HEK293 (cell line): ENCODE results near the gene GP1BB.

ENCODE experiments used
- CTCF ChIA-PET: fragments of 350-600 bp; formaldehyde crosslinking; extraction: SDS; loops from one replicate; lab custom pipeline; 2021; ENCODE audit warnings: antibody characterized with exemption; lab: Yijun Ruan, JAX
- POLR2A ChIA-PET: fragments of 300-600 bp; formaldehyde crosslinking; extraction: SDS; loops from one replicate; lab custom pipeline; 2020; ENCODE audit warnings: antibody characterized with exemption, inconsistent platforms; lab: Yijun Ruan, JAX
- H3K27ac ChIP-seq: fragments of 200-500 bp; sonication (Bioruptor generic); 2 replicates; pipeline ENCODE4 v1.5.1; 2014; ENCODE audit warnings: low read depth, low read length, control low read depth, inconsistent platforms; ENCODE audit errors: extremely low read depth
- H3K36me3 ChIP-seq, 2 experiments: fragments of 200-500 bp in 1 of 2; sonication (Bioruptor generic) in 1 of 2; 1 replicate in 1 of 2; 2 replicates in 1 of 2; pipeline ENCODE4 v1.5.1; 2014 to 2017; ENCODE audit warnings: inconsistent platforms in 2 of 2, low read length in 2 of 2; ENCODE audit not compliant: control insufficient read depth in 2 of 2, insufficient read depth in 1 of 2
- H3K4me1 ChIP-seq: fragments of 200-500 bp; sonication (Bioruptor generic); 2 replicates; pipeline ENCODE4 v1.5.1; 2014; ENCODE audit warnings: mild to moderate bottlenecking, low read length, inconsistent platforms; ENCODE audit not compliant: control insufficient read depth, insufficient read depth
- H3K4me3 ChIP-seq: 2 replicates; pipeline ENCODE4 v1.5.1; 2011; ENCODE audit warnings: low read depth, mild to moderate bottlenecking, control low read depth, low read length, moderate library complexity
- H3K9me3 ChIP-seq: fragments of 200-500 bp; sonication (Bioruptor generic); 2 replicates; pipeline ENCODE4 v1.5.1; 2014; ENCODE audit warnings: low read depth, low read length, inconsistent platforms; ENCODE audit not compliant: control insufficient read depth, insufficient read depth
- GLI2 ChIP-seq: fragments of 450-650 bp; formaldehyde crosslinking; IDR thresholded peaks from 2 replicates; pipeline ENCODE4; 2017; ENCODE audit warnings: missing biosample characterization, missing genetic modification characterization, low read depth, borderline replicate concordance
- PBX3 ChIP-seq: sonication (generic); formaldehyde crosslinking; IDR thresholded peaks from 2 replicates; pipeline ENCODE4 v1.8.1; 2022; ENCODE audit warnings: mild to moderate bottlenecking, moderate library complexity, missing genetic modification reagents
- PRDM2 ChIP-seq: fragments of 450-650 bp; formaldehyde crosslinking; IDR thresholded peaks from 2 replicates; pipeline ENCODE4 v1.5.1; 2016; ENCODE audit warnings: missing biosample characterization, missing genetic modification characterization, borderline replicate concordance
- REPIN1 ChIP-seq: fragments of 450-650 bp; formaldehyde crosslinking; IDR thresholded peaks from 2 replicates; pipeline ENCODE4 v1.5.1; 2017; ENCODE audit warnings: missing biosample characterization, missing genetic modification characterization, low read depth
- SP2 ChIP-seq: fragments of 450-650 bp; formaldehyde crosslinking; IDR thresholded peaks from 2 replicates; pipeline ENCODE4 v1.5.1; 2016; ENCODE audit warnings: missing biosample characterization, missing genetic modification characterization
- SP7 ChIP-seq: fragments of 450-650 bp; formaldehyde crosslinking; IDR thresholded peaks from 2 replicates; pipeline ENCODE4 v1.5.1; 2016; ENCODE audit warnings: missing biosample characterization, missing genetic modification characterization
- ZBTB1 ChIP-seq: fragments of 450-650 bp; formaldehyde crosslinking; IDR thresholded peaks from 2 replicates; pipeline ENCODE4 v1.5.1; 2016; ENCODE audit warnings: missing biosample characterization, missing genetic modification characterization
- ZBTB21 ChIP-seq: fragments of 450-650 bp; formaldehyde crosslinking; IDR thresholded peaks from 2 replicates; pipeline ENCODE4 v1.5.1; 2017; ENCODE audit warnings: missing biosample characterization, missing genetic modification characterization
- ZFP69B ChIP-seq: fragments of 450-650 bp; formaldehyde crosslinking; IDR thresholded peaks from 2 replicates; pipeline ENCODE4 v1.5.1; 2016; ENCODE audit warnings: missing biosample characterization, missing genetic modification characterization
- ZIC2 ChIP-seq: fragments of 450-650 bp; formaldehyde crosslinking; IDR thresholded peaks from 2 replicates; pipeline ENCODE4 v1.5.1; 2016; ENCODE audit warnings: missing biosample characterization, missing genetic modification characterization
- ZNF140 ChIP-seq: fragments of 450-650 bp; formaldehyde crosslinking; IDR thresholded peaks from 2 replicates; pipeline ENCODE4 v1.5.1; 2016; ENCODE audit warnings: missing biosample characterization, missing genetic modification characterization
- ZNF155 ChIP-seq: fragments of 450-650 bp; formaldehyde crosslinking; IDR thresholded peaks from 2 replicates; pipeline ENCODE4 v1.5.1; 2016; ENCODE audit warnings: missing biosample characterization, missing genetic modification characterization
- ZNF174 ChIP-seq: fragments of 450-650 bp; formaldehyde crosslinking; IDR thresholded peaks from 2 replicates; pipeline ENCODE4 v1.5.0; 2017; ENCODE audit warnings: missing biosample characterization, mild to moderate bottlenecking, missing genetic modification characterization
- ZNF2 ChIP-seq: fragments of 450-650 bp; formaldehyde crosslinking; IDR thresholded peaks from 2 replicates; pipeline ENCODE4 v1.5.1; 2016; ENCODE audit warnings: missing biosample characterization, missing genetic modification characterization
- ZNF311 ChIP-seq: fragments of 450-650 bp; formaldehyde crosslinking; IDR thresholded peaks from 2 replicates; pipeline ENCODE4 v1.5.1; 2017; ENCODE audit warnings: missing biosample characterization, missing genetic modification characterization, borderline replicate concordance
- ZNF350 ChIP-seq: fragments of 450-650 bp; formaldehyde crosslinking; IDR thresholded peaks from 2 replicates; pipeline ENCODE4 v1.5.0; 2017; ENCODE audit warnings: missing biosample characterization, mild to moderate bottlenecking, missing genetic modification characterization
- ZNF391 ChIP-seq: fragments of 450-650 bp; formaldehyde crosslinking; IDR thresholded peaks from 2 replicates; pipeline ENCODE4 v1.5.1; 2016; ENCODE audit warnings: low read depth, missing biosample characterization, missing genetic modification characterization, borderline replicate concordance
- ZNF433 ChIP-seq: fragments of 450-650 bp; formaldehyde crosslinking; IDR thresholded peaks from 2 replicates; pipeline ENCODE4 v1.5.1; 2016; ENCODE audit warnings: missing biosample characterization, missing genetic modification characterization, low read depth
- ZNF629 ChIP-seq: fragments of 450-650 bp; formaldehyde crosslinking; IDR thresholded peaks from 2 replicates; pipeline ENCODE4 v1.5.1; 2017; ENCODE audit warnings: missing biosample characterization, missing genetic modification characterization
- ZNF660 ChIP-seq: fragments of 450-650 bp; IDR thresholded peaks from 2 replicates; pipeline ENCODE4 v1.5.1; 2018; ENCODE audit warnings: missing biosample characterization, mild to moderate bottlenecking, missing genetic modification characterization
- ZNF701 ChIP-seq: fragments of 450-650 bp; formaldehyde crosslinking; IDR thresholded peaks from 2 replicates; pipeline ENCODE4 v1.5.1; 2016; ENCODE audit warnings: missing biosample characterization, missing genetic modification characterization
- ZNF768 ChIP-seq: fragments of 450-650 bp; formaldehyde crosslinking; IDR thresholded peaks from 2 replicates; pipeline ENCODE4 v1.5.1; 2018; ENCODE audit warnings: missing biosample characterization, mild to moderate bottlenecking, missing genetic modification characterization
- ZNF830 ChIP-seq: fragments of 450-650 bp; IDR thresholded peaks from 2 replicates; pipeline ENCODE4 v1.5.0; 2018; ENCODE audit warnings: missing biosample characterization, missing genetic modification characterization, low read depth, mild to moderate bottlenecking, moderate library complexity
- ZSCAN30 ChIP-seq: fragments of 450-650 bp; IDR thresholded peaks from 2 replicates; pipeline ENCODE4 v1.5.1; 2018; ENCODE audit warnings: missing biosample characterization, mild to moderate bottlenecking, missing genetic modification characterization, moderate library complexity
- TF ChIP-seq, protein P1 (sequence below): fragments of 450-650 bp; formaldehyde crosslinking; IDR thresholded peaks from 2 replicates; pipeline ENCODE4 v1.5.1; 2017; ENCODE audit warnings: missing biosample characterization, missing genetic modification characterization
- TF ChIP-seq, protein P2 (sequence below): fragments of 450-650 bp; formaldehyde crosslinking; IDR thresholded peaks from 2 replicates; pipeline ENCODE4 v1.5.1; 2016; ENCODE audit warnings: missing biosample characterization, missing genetic modification characterization

Gene GP1BB

DNA sequence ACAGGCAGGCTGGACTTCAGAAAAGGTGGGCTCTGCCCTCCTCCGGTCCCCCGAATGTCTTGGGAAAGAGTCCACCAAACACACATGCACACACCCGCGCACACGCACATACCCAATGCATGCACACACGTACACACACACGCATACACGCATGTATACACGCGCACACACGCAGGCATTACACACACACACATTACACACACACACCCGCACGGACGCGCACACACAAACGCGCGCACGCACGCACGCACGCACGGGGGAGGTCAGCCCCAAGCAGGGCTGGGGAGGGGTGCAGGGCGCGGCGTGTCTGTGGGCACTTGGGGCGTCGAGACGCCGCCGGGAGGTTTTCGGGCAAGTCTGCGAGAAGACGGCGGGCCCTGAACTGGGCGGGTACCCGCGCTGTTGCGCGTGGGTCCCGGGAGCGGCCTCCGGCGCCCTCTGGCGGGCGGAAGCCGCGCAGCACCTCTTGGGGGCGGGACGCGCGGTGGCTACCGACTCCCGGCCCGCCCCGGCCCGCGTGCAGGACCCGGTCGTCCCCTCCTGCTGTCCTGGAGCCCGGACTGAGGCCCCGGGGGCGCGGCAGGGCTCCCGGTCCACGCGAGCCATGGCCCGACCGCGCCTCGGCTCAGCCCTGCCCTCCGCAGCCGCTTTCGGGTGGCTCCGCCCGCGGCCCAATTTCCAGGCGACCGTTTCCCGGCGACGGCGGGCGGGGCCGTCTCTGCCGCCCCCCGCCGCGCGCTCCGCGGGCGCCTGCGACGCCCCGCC lies 5.5 kb upstream of the GP1BB start:
- peak overlapping the region; percentile 44 for H3K4me3 ChIP-seq
- no peaks in the 10 kb centered on the region for H3K9me3 ChIP-seq
- CTCF ChIA-PET, result interaction anchor here (1.1 to 1.9 kb wide), 4 partner anchors 12 to 185 kb away, joined by 3 to 11 read pairs (median 6); no protein-coding TSS in a partner anchor
- no peak overlapping the region; the same call in 1 of the 2 replicates for H3K27ac ChIP-seq
- POLR2A ChIA-PET, result interaction anchor here (0.9 to 1.0 kb wide), 3 partner anchors 12 to 238 kb away, joined by 3 to 4 read pairs (median 3); partner anchors contain the start of gene CDC45
- no peaks in the 10 kb centered on the region; the same call in 1 of the 2 replicates for H3K4me1 ChIP-seq
- peaks cover 0 to 35% of the 10 kb centered on the region in 2 experiments; a peak in 1 of 3 replicates for H3K36me3 ChIP-seq
- no peak for TF ChIP-seq ZNF155 (tag by site-specific recombination)
- no peak for TF ChIP-seq ZNF391
- TF ChIP-seq ZNF311 (tag by site-specific recombination), result no peak; the same call in 1 of the 2 replicates
- TF ChIP-seq ZNF768, result no peak
- peak; percentile 26; the same call in 1 of the 2 replicates for TF ChIP-seq ZIC2 (tag by site-specific recombination)
- peak; percentile 65 for TF ChIP-seq ZFP69B
- TF ChIP-seq GLI2 (tag by site-specific recombination), result no peak
- no peak for TF ChIP-seq ZNF140
- no peak for TF ChIP-seq ZNF350 (tag by site-specific recombination)
- TF ChIP-seq, protein P1, sequence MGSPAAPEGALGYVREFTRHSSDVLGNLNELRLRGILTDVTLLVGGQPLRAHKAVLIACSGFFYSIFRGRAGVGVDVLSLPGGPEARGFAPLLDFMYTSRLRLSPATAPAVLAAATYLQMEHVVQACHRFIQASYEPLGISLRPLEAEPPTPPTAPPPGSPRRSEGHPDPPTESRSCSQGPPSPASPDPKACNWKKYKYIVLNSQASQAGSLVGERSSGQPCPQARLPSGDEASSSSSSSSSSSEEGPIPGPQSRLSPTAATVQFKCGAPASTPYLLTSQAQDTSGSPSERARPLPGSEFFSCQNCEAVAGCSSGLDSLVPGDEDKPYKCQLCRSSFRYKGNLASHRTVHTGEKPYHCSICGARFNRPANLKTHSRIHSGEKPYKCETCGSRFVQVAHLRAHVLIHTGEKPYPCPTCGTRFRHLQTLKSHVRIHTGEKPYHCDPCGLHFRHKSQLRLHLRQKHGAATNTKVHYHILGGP (tag by site-specific recombination), result no peak
- TF ChIP-seq SP2, result peak; percentile 31; the same call in 1 of the 2 replicates
- TF ChIP-seq PRDM2 (tag by site-specific recombination), result no peak
- 0 out of 2 replicates have a peak, but pooled peaks have one; percentile 35 for TF ChIP-seq PBX3 (CRISPR knock-in tag)
- peak; percentile 89 for TF ChIP-seq ZNF2 (tag by site-specific recombination)
- peak; percentile 69 for TF ChIP-seq SP7 (tag by site-specific recombination)
- no peak for TF ChIP-seq ZNF629 (tag by site-specific recombination)
- no peak for TF ChIP-seq ZNF830
- peak; percentile 71; the same call in 1 of the 2 replicates for TF ChIP-seq ZNF660
- 0 out of 2 replicates have a peak, but pooled peaks have one; percentile 48 for TF ChIP-seq ZNF701 (tag by site-specific recombination)
- no peak for TF ChIP-seq ZBTB21 (tag by site-specific recombination)
- no peak for TF ChIP-seq REPIN1
- TF ChIP-seq ZBTB1 (tag by site-specific recombination), result no peak
- TF ChIP-seq ZSCAN30 (tag by site-specific recombination), result peak; percentile 90
- no peak for TF ChIP-seq ZNF174 (tag by site-specific recombination)
- TF ChIP-seq ZNF433, result no peak
- TF ChIP-seq, protein P2, sequence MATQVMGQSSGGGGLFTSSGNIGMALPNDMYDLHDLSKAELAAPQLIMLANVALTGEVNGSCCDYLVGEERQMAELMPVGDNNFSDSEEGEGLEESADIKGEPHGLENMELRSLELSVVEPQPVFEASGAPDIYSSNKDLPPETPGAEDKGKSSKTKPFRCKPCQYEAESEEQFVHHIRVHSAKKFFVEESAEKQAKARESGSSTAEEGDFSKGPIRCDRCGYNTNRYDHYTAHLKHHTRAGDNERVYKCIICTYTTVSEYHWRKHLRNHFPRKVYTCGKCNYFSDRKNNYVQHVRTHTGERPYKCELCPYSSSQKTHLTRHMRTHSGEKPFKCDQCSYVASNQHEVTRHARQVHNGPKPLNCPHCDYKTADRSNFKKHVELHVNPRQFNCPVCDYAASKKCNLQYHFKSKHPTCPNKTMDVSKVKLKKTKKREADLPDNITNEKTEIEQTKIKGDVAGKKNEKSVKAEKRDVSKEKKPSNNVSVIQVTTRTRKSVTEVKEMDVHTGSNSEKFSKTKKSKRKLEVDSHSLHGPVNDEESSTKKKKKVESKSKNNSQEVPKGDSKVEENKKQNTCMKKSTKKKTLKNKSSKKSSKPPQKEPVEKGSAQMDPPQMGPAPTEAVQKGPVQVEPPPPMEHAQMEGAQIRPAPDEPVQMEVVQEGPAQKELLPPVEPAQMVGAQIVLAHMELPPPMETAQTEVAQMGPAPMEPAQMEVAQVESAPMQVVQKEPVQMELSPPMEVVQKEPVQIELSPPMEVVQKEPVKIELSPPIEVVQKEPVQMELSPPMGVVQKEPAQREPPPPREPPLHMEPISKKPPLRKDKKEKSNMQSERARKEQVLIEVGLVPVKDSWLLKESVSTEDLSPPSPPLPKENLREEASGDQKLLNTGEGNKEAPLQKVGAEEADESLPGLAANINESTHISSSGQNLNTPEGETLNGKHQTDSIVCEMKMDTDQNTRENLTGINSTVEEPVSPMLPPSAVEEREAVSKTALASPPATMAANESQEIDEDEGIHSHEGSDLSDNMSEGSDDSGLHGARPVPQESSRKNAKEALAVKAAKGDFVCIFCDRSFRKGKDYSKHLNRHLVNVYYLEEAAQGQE, result no peak
